GM18951 (cell line): ENCODE measurements around the gene TRIM49C.
"Not testable (repeated sequence)": the region's sequence is repeated elsewhere in the genome, so short reads cannot be mapped to it uniquely, and the experiment has no call there.

Experiments used
- in situ Hi-C: fragments of 300-500 bp; cut with MboI; formaldehyde crosslinking; loops from one replicate; pipeline ENCODE4 v1.12.0; 2022; ENCODE audit warnings: low sequenced_read_pairs, mixed read lengths, inconsistent platforms; ENCODE audit not compliant: unreplicated experiment

Gene TRIM49C

GRCh38 chr11:90030806-90031205 lies at the start of gene TRIM49C:
TSS of gene TRIM49C (plus strand) at chr11:90031106. CDS start at chr11:90035212, 4,106 bp downstream.
- in situ Hi-C loops: not testable (repeated sequence)

GRCh38 chr11:90024184-90024583 lies 6.7 kb upstream of the TRIM49C start:
- in situ Hi-C loops: not testable (repeated sequence)

- in situ Hi-C loops: not testable (repeated sequence)
These were observed 20.8 kb downstream of the TRIM49C start for GRCh38 chr11:90051591-90052209.

- in situ Hi-C loops: not testable (repeated sequence)
These were observed 21.4 kb downstream of the TRIM49C start for GRCh38 chr11:90052311-90052710.

GRCh38 chr11:90053545-90053944 lies 22.6 kb downstream of the TRIM49C start:
- in situ Hi-C loops: not testable (repeated sequence)

- in situ Hi-C loops: not testable (repeated sequence)
These were observed 54.7 kb downstream of the TRIM49C start, which contains the start of gene UBTFL1 for GRCh38 chr11:90085650-90086049. TSS of gene UBTFL1 (plus strand) at chr11:90085950. CDS start at chr11:90085950, 0 bp downstream.

- in situ Hi-C loops: not testable (repeated sequence)
These were observed 57.8 kb downstream of the TRIM49C start for GRCh38 chr11:90088731-90089130.
